Measurements from ENCODE around the gene BTNL2. TPM values are rescaled to one million over a fixed set of nuclear protein-coding genes. Genes with fewer than 3 reads are reported as not detected.

The BTNL2 gene
- polyA plus RNA-seq, 1 donor, result 3.4 TPM

- DNase-seq, result peak; percentile 76
Measured at GRCh38 chr6:32415521-32416019, 8.6 kb upstream of the BTNL2 start.

- DNase-seq, result peak; percentile 71
Measured at GRCh38 chr6:32413427-32414047, 6.6 kb upstream of the BTNL2 start.

GRCh38 chr6:32411566-32412327, 4.8 kb upstream of the BTNL2 start:
- DNase-seq, result no peak

GRCh38 chr6:32410906-32411305, 3.9 kb upstream of the BTNL2 start:
- DNase-seq, result no peak

- DNase-seq, result no peak
Measured at GRCh38 chr6:32406197-32406596, 784 bp downstream of the BTNL2 start.

GRCh38 chr6:32405656-32406055, 1.3 kb downstream of the BTNL2 start:
- DNase-seq, result no peak

GRCh38 chr6:32402812-32403211, 4.2 kb downstream of the BTNL2 start:
- no peak for DNase-seq

- no peak for DNase-seq
Measured at GRCh38 chr6:32401284-32401963, 5.6 kb downstream of the BTNL2 start.

GRCh38 chr6:32397252-32397920, 9.6 kb downstream of the BTNL2 start:
- DNase-seq, result no peak

GRCh38 chr6:32396028-32396427, 11.0 kb downstream of the BTNL2 start:
- no peak for DNase-seq

- peak; percentile 52 for DNase-seq
Measured at GRCh38 chr6:32393665-32394420, 13.1 kb downstream of the BTNL2 start.

GRCh38 chr6:32391505-32391904, 15.5 kb downstream of the BTNL2 start:
- DNase-seq, result no peak

GRCh38 chr6:32387589-32388340, 19.2 kb downstream of the BTNL2 start:
- DNase-seq, result no peak

GRCh38 chr6:32386040-32386439, 20.9 kb downstream of the BTNL2 start:
- DNase-seq, result no peak

GRCh38 chr6:32382757-32383420, 24.1 kb downstream of the BTNL2 start:
- no peak for DNase-seq

GRCh38 chr6:32379545-32379944, 27.4 kb downstream of the BTNL2 start:
- no peak for DNase-seq

- no peak for DNase-seq
Measured at GRCh38 chr6:32375739-32376529, 31.0 kb downstream of the BTNL2 start.

GRCh38 chr6:32371803-32372202, 35.2 kb downstream of the BTNL2 start, which contains the start of gene TSBP1:
Gene TSBP1 (minus strand): TSS chr6:32371903. CDS start chr6:32371706, 197 bp downstream.
- DNase-seq, result no peak

- no peak for DNase-seq
Measured at GRCh38 chr6:32371229-32371628, 35.8 kb downstream of the BTNL2 start.

All from left kidney (tissue), 2 donors.